ENCODE results near the gene SHCBP1L. TPM values are rescaled to one million over a fixed set of nuclear protein-coding genes. Genes with fewer than 3 reads are reported as not detected.

The SHCBP1L gene
- total RNA-seq, 1 donor from 2014 or later, result not detected

GRCh38 chr1:182984138-182984537, 31.2 kb upstream of the SHCBP1L start:
- DNase-seq, result no peak
- Mint-ChIP-seq H3K27me3 (ENCODE audit: unreplicated experiment) (peaks cover 2% of the 10 kb centered on the region), H3K9me3 (ENCODE audit: unreplicated experiment) (no peaks in the 10 kb centered on the region), H3K4me3 (ENCODE audit: unreplicated experiment) (no peak overlapping the region), H3K4me1 (ENCODE audit: low read depth, unreplicated experiment) (no peaks in the 10 kb centered on the region), H3K36me3 (ENCODE audit: unreplicated experiment) (no peaks in the 10 kb centered on the region), H3K27ac (ENCODE audit: unreplicated experiment) (no peak overlapping the region)
- TF ChIP-seq, protein P1, sequence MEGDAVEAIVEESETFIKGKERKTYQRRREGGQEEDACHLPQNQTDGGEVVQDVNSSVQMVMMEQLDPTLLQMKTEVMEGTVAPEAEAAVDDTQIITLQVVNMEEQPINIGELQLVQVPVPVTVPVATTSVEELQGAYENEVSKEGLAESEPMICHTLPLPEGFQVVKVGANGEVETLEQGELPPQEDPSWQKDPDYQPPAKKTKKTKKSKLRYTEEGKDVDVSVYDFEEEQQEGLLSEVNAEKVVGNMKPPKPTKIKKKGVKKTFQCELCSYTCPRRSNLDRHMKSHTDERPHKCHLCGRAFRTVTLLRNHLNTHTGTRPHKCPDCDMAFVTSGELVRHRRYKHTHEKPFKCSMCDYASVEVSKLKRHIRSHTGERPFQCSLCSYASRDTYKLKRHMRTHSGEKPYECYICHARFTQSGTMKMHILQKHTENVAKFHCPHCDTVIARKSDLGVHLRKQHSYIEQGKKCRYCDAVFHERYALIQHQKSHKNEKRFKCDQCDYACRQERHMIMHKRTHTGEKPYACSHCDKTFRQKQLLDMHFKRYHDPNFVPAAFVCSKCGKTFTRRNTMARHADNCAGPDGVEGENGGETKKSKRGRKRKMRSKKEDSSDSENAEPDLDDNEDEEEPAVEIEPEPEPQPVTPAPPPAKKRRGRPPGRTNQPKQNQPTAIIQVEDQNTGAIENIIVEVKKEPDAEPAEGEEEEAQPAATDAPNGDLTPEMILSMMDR (IDR thresholded peaks at IDR 0.05; ENCODE audit: partially characterized antibody, unreplicated experiment), result no peak

GRCh38 chr1:182978151-182978853, 25.3 kb upstream of the SHCBP1L start:
- Mint-ChIP-seq H3K4me3 (ENCODE audit: unreplicated experiment) (no peak overlapping the region), H3K27ac (ENCODE audit: unreplicated experiment) (no peak overlapping the region), H3K9me3 (ENCODE audit: unreplicated experiment) (no peaks in the 10 kb centered on the region), H3K4me1 (ENCODE audit: low read depth, unreplicated experiment) (no peaks in the 10 kb centered on the region), H3K27me3 (ENCODE audit: unreplicated experiment) (no peaks in the 10 kb centered on the region), H3K36me3 (ENCODE audit: unreplicated experiment) (no peaks in the 10 kb centered on the region)
- no peak for DNase-seq
- TF ChIP-seq, protein P1 (IDR thresholded peaks at IDR 0.05; ENCODE audit: partially characterized antibody, unreplicated experiment), result no peak

DNA sequence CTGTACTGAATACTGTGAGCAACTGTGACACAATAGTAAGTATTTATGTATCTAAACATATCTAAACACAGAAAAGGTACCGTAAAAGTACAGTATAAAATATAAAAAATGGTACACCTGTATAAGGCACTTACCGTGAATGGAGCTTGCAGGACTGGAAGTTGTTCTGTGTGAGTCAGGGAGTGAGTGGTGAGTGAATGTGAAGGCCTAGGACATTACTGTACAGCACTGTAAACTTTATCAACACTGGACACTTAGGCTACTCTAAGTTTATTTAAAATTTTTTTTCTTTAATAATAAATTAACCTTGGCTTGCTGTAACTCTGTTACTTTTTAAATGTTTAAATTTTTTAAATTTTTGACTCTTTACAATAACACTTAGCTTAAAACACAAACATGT, 24.5 kb upstream of the SHCBP1L start:
- no peaks in the 10 kb centered on the region for H3K4me1 Mint-ChIP-seq (ENCODE audit: low read depth, unreplicated experiment)
- TF ChIP-seq, protein P1 (IDR thresholded peaks at IDR 0.05; ENCODE audit: partially characterized antibody, unreplicated experiment), result no peak
- H3K27me3 Mint-ChIP-seq (ENCODE audit: unreplicated experiment), result no peaks in the 10 kb centered on the region
- H3K27ac Mint-ChIP-seq (ENCODE audit: unreplicated experiment), result no peak overlapping the region
- no peak overlapping the region for H3K4me3 Mint-ChIP-seq (ENCODE audit: unreplicated experiment)
- no peaks in the 10 kb centered on the region for H3K9me3 Mint-ChIP-seq (ENCODE audit: unreplicated experiment)
- no peak for DNase-seq
- no peaks in the 10 kb centered on the region for H3K36me3 Mint-ChIP-seq (ENCODE audit: unreplicated experiment)

GRCh38 chr1:182974506-182975191, 21.7 kb upstream of the SHCBP1L start:
- no peak for DNase-seq
- no peaks in the 10 kb centered on the region for H3K9me3 Mint-ChIP-seq (ENCODE audit: unreplicated experiment)
- H3K4me3 Mint-ChIP-seq (ENCODE audit: unreplicated experiment), result no peak overlapping the region
- no peak overlapping the region for H3K27ac Mint-ChIP-seq (ENCODE audit: unreplicated experiment)
- H3K4me1 Mint-ChIP-seq (ENCODE audit: low read depth, unreplicated experiment), result no peaks in the 10 kb centered on the region
- no peaks in the 10 kb centered on the region for H3K27me3 Mint-ChIP-seq (ENCODE audit: unreplicated experiment)
- H3K36me3 Mint-ChIP-seq (ENCODE audit: unreplicated experiment), result no peaks in the 10 kb centered on the region
- TF ChIP-seq, protein P1 (IDR thresholded peaks at IDR 0.05; ENCODE audit: partially characterized antibody, unreplicated experiment), result no peak

DNA sequence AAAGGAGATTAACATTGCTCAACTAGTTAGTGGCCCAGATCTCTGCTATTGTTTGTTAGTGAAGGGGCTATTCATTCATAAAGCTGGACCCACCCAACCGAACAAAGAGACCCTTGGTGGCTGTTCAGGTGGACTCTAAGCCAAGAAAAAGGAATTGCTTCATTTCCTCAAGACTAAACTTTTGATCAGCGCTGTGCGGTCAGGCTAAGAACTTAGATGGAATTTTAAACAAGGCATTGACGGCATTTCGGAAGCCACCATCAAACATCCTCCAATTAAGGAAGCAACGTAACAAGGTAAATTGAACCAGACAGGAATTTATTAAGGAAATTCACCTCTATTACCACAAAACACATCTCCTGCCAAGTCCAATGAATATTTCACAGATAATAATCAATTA, 19.9 kb upstream of the SHCBP1L start:
- Mint-ChIP-seq H3K27ac (ENCODE audit: unreplicated experiment) (no peak overlapping the region), H3K4me3 (ENCODE audit: unreplicated experiment) (no peak overlapping the region), H3K4me1 (ENCODE audit: low read depth, unreplicated experiment) (no peaks in the 10 kb centered on the region), H3K27me3 (ENCODE audit: unreplicated experiment) (no peaks in the 10 kb centered on the region), H3K36me3 (ENCODE audit: unreplicated experiment) (no peaks in the 10 kb centered on the region), H3K9me3 (ENCODE audit: unreplicated experiment) (no peaks in the 10 kb centered on the region)
- DNase-seq, result no peak
- TF ChIP-seq, protein P1 (IDR thresholded peaks at IDR 0.05; ENCODE audit: partially characterized antibody, unreplicated experiment), result no peak
